HG03521 (cell line): ENCODE results near the gene VIPR2.
"Not testable (repeated sequence)": the region's sequence is repeated elsewhere in the genome, so short reads cannot be mapped to it uniquely, and the experiment has no call there.

Experiments
- ATAC-seq: cut with Tn5 transposase; IDR thresholded peaks from one replicate; pipeline ENCODE4 v1.9.1; 2021; ENCODE audit warnings: mild to moderate bottlenecking, moderate library complexity; ENCODE audit not compliant: unreplicated experiment

Gene VIPR2

DNA sequence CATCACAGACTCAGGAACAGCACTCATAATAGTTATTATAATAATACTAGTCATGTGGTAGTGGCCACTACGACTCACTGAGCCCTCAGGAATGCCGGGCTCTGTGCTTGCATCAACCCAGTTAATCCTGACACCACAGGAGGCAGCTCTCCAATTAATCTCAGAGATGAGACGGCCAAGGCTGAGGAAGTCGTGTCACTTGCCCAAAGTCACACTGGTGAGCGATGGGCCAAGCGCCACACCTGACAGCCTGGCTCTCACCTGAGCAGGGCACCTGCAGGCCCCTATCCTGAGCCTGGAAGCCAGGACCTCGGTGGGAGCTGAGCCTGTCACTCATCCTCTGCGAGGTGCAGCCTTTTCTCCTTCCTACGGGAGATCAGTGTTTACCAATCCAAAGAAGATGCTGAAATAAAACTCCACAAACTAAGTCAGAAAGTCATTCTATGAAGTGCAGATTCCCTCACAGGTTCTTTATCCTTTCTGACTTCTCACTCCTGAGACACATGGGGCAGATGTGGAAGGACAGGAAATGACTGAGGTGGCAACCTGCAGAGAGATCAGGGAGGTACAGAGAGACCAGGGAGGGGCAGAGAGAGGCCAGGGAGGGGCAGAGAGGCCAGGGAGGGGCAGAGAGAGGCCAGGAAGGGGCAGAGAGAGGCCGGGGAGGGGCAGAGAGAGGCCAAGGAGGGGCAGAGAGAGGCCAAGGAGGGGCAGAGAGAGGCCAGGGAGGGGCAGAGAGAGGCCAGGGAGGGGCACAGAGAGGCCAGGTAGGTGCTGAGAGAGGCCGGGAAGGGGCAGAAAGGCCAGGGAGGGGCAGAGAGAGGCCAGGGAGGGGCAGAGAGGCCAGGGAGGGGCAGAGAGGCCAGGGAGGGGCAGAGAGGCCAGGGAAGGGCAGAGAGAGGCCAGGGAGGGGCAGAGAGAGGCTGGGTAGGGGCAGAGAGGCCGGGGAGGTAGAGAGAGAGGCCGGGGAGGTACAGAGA lies 38.5 kb downstream of the VIPR2 start:
- ATAC-seq: no peak

DNA sequence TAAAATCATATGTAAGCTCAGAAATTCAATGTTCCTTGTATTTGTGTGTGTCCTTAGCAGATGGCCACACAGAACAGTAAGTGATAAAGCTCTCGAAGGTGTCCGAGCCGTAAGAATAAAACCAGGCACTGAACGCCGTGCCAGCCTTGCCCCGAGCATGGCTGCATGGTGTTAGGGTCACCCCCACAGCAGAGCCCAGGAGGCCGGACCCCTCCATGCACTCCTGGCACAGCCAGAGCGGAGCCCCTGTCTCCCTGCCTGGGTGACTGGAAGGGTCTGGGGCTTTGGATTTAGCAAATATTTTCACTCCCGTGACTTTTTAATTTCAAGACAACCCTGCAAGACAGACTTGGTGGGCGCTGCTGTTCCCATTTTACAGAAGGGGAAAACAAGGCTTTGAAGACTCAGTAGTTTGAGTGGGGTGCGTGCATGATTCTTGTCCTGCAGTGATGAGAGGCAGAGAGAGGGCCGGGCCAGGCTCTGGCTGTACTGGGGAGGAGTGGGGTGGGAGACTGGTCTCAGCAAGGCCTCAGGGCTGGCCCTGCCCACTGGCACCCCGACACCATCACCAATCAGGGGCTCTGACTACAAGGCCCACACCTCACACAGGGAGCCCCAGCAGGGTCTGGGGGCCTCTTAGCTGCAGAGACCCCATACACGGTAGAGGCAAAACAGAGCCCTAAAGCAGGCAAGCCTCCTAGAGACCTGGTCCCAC lies 39.4 kb downstream of the VIPR2 start:
- no peak for ATAC-seq

DNA sequence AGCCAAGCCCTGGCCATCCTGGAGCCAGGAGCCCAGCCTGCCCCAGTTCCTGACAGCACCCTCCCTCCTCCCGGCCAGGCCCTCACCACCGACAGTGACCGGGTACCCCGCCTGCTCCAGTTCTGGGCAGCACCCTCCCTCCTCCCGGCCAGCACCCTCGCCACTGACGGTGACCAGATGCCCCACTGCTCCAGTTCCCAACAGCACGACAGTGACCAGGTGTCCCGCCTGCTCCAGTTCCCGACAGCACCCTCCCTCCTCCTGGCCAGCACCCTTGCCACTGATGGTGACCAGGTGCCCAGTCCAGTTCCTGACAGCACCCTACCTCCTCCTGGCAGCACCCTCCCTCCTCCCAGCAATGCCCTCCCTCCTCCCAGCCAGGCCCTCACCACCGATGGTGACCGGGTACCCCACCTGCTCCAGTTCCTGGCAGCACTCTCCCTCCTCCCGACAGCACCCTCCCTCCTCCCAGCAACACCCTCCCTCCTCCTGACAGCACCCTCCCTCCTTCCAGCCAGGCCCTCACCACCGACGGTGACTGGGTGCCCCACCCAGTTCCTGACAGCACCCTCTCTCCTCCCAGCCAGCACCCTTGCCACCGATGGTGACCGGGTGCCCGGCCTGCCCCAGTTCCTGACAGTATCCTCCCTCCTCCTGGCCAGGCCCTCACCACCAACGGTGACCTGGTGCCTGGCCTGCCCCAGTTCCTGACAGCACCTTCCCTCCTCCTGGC lies 40.3 kb downstream of the VIPR2 start:
- ATAC-seq: no peak

DNA sequence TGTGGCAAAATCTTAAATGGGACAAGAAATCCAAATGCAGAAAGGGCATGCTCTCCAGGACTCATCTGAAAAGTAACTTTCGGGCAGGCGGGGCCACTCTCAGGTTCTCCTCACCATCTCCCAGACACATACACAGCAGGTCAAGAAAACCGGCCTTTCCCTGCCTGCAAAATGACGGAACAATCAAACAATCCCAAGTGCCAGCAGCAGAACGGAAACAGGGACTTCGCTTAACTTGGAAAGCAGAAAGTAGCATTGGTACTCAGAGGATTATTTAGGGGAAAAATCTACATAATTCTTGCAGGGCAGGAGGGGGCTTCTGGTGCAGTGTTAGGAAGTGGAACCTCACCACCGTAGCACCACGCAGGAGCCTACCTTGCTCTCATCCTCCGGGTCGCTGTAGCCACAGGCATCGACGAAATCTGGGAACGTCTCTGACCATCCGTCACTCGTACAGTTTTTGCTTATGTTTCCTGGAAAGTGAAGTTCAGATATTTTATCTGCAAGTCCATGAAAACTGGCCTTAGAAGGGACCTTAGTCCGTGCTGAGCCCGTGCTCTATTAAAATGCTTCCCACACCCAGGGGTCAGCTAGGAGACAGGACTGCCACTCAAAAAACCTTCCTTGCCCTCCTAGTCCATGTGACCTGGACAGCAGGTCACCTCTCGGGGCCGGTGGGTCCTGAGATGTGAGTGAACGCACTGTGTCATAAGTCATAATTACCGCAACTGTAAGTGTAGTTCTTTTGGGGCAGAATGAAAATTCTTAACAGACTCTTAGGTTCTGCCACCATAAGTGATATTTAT lies 41.1 kb downstream of the VIPR2 start:
- ATAC-seq: no peak

DNA sequence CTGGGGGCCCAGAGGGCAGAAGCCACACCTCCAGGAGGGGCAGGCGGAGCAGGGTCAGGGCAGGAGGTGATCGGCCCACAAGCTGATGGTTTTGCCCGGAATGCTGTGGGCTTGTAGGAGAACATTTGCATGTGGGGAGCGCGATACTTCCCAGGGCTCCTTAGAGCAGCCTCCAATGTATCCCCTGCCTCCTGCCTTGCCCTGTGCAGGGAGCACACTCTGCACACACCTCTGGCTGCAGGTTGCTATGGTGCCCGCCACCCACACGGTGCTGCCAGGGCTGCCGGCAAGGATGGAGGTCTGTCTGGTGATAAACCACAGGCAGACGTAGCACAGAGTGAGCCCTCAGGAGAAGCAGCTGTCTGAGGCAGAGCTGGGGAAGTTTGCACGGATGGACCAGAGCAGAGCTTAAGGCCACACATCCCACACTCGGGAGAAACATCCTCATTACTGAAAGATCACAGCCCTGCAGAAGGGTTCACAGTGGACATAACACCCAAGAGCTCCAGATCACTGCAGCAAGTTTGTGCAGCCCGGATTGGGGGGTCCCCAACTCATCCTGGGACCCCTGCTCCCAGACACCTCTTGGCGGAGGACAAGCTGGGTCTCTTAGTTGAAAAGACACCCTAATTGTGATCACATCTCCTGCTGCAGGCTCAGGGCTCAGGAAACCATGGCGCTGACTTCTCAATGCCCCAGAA lies 41.8 kb downstream of the VIPR2 start:
- ATAC-seq: no peak

DNA sequence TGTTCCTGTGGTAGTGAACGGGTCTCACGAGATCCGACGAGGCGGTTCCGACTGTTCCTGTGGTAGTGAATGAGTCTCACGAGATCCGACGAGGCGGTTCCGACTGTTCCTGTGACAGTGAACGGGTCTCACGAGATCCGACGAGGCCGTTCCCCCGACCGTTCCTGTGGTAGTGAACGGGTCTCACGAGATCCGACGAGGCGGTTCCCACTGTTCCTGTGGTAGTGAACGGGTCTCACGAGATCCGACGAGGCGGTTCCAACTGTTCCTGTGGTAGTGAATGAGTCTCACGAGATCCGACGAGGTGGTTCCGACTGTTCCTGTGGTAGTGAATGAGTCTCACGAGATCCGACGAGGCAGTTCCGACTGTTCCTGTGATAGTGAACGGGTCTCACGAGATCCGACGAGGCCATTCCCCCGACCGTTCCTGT lies 43.0 kb downstream of the VIPR2 start:
- ATAC-seq: not testable (repeated sequence)

DNA sequence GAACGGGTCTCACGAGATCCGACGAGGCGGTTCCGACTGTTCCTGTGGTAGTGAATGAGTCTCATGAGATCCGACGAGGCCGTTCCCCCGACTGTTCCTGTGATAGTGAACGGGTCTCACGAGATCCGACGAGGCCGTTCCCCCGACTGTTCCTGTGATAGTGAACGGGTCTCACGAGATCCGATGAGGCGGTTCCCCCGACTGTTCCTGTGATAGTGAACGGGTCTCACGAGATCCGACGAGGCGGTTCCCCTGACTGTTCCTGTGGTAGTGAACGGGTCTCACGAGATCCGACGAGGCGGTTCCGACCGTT lies 43.6 kb downstream of the VIPR2 start:
- ATAC-seq: not testable (repeated sequence)

DNA sequence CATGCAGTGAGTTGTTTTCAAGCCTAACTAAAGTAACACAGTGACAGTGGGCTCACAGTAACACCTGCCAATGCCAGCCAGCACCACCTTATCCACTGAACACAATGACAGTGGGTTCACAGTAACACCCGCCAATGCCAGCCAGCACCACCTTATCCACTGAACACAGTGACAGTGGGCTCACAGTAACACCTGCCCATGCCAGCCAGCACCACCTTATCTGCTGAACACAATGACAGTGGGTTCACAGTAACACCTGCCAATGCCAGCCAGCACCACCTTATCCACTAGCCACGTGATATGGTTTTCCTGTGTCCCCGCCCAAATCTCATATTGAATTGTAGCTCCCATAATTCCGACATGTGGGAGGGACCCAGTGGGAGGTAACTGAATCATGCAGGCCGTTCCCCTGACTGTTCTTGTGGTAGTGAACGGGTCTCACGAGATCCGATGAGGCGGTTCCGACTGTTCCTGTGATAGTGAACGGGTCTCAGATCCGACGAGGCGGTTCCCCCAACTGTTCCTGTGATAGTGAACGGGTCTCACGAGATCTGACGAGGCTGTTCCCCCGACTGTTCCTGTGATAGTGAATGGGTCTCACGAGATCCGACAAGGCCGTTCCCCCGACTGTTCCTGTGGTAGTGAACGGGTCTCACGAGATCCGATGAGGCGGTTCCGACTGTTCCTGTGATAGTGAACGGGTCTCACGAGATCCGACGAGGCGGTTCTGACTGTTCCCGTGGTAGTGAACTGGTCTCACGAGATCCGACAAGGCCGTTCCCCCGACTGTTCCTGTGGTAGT lies 44.2 kb downstream of the VIPR2 start:
- not testable (repeated sequence) for ATAC-seq

DNA sequence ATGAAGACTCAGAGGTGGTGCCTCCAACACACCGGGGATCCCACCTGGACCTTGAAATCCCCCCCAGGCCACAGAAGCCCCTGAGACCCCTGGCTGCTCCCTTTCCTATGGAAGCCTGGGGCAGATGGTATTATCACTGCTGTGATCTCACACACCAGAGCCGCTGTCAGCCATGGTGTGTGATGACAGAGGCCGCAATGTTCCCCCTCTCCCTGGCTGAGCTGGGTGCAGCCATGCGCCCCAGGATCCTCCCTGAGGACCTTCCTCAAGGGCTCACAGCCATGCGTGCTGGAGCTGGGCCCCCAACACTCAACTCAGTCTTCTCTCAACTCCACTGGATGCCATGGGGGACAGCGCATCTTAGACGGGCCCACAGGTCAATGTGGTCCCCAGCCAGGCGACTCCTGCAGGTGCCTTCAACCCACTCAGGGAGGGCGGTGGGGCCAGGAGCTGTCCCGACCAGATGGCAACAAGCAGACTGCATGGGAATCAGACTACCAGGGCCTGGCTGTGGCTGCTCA lies 44.9 kb downstream of the VIPR2 start:
- ATAC-seq: no peak

DNA sequence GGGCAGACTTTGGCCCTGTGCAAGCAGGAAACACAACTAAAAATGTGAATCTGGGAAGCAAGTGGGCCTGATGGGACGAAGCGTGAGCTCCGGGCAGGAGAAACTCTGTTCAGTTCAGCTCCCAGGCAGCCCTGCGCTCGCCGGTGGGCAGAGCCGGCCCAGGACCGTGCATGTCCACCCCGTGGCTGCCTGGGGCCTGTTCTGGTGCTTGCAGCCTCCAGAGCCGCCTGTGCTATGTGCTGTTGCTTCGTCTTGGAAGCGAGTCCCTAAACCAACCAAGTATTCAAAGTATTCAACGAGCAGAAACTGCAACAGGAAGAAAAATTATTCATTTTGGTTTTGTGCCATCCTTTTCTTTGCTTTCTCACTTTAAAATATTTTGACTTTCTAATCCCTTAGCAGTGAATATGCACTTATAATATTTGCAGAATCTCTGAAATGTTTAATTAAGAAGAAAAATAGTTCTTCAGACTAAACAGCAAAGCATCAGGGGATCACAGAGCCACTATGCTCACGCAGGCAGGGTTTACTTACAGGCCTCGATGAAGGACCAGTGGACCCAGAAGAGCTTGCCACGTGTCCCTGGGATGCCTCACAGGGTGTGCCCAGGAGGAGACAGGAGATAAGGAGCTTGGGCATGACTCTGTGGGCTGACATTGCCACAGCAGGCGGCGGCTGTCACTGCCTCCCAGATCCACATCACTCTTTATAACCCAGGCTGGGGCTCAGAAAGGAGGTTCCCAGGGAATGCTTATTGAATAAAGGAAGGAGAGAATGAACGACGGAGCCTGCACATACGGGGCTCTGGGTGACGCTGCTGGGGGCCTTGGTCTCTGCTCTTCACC lies 45.6 kb downstream of the VIPR2 start:
- no peak for ATAC-seq

DNA sequence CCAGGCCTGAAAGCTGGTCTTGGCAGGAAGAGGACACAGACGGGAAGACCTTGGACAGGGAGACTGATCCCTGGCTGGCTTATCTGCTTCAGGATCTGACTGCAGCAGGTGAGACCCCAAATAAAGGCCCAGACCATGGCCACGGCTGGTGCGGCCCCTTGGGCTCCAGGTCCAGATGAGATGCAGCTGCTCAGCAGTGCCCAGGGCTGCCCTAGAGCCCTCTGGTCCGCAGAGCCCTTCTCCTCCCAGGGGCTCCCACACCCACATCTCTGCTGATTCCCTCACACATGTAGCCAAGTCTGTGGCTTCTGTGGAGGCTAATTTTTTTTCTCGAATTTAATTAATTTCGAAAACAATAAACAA lies 46.3 kb downstream of the VIPR2 start:
- no peak for ATAC-seq

DNA sequence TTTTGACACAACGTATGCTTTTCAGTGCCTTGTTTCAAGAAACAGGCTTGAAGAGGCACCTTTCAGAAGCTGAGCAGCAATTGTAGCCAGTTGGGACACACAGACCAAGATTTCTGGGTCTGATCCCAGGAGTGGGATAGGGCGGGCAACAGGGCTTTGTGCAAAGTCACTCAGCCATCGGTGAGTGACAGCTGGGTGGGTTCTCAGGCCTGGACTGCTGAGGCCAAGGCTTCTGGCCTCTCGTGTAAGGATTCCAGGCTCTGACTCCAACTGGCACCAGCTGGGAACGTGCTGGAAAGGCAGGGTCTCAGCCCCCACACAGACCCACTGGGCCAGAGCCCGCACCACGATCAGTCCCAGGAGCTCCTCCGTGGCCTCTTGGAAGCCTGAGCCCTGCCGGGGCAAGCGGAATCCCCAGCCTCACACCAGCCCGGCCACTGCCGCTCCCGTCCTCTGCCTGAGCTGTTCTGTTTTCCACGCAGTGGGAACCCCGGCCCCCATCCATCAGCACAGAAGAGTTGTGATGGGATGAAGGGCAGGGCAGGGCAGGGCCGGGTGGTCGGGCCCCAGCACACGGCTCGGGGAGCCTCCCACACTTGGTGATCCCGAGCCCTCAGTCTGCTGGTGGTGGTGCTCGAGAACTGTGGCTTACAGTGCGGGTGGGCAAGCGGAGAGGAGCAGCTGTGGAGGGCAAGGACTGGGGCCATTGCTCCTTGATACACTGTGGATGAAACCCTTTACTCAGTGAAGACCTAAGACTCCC lies 46.8 kb downstream of the VIPR2 start:
- ATAC-seq: no peak

DNA sequence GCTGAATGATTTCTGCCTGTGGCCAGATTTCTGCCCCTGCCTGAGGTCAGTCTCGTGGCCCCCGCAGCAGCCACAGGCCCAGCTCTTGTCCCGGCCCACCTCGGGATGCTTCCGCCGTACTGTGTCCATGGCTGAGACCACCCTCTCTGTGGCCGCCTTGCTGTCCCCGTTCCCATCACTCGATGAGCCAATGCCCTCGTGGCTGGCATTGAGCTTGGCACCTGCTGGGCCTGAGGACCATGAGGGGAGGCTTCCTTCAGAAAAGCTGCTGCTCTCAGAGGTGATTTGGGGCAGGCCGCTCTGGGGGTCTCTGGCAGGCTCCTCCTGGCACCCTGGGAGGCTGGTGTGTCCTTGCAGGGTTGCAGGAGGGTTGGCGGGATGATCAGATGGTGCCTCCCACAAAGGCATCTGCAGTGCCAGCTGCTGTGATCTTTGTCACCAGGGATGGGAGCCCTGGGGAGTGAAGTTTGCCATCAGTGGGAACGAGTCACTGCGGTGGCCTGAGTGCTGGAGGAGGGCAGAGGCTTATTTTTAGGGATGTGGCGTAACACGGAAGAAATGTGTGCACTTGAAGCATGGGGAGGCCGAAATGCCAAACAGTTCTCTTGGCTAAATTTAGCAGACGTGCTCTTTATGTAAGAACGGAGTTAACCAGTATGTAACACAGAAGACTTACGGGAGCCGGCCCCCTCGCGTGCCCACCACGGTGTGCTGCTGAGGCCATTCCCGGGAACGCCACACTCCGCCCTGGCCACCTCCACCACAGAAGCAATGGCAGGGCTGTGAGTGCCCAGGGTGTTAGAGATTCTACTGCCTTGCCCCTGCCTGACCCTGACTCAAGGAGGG lies 47.7 kb downstream of the VIPR2 start:
- no peak for ATAC-seq

DNA sequence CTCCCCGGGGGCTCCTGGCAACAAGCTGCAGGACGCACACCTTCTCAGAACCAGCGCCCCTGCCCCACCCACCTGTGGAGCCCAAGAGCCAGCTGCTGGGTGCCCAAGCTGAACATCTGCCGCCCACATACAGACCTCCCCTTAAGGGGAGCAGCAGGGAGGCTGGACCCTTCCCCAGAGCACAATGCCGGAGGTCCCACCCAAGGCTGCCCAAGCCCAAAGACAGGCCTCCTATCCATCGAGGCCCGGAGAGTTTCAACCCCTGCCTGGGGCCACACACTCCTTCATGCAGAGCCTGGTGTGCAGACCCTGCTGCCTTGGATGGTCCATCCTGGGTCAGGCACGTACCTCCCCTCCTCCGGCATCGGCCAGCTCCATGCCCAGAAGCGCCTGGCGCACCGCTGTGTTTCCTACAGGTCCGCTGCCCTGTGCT lies 48.7 kb downstream of the VIPR2 start:
- no peak for ATAC-seq

DNA sequence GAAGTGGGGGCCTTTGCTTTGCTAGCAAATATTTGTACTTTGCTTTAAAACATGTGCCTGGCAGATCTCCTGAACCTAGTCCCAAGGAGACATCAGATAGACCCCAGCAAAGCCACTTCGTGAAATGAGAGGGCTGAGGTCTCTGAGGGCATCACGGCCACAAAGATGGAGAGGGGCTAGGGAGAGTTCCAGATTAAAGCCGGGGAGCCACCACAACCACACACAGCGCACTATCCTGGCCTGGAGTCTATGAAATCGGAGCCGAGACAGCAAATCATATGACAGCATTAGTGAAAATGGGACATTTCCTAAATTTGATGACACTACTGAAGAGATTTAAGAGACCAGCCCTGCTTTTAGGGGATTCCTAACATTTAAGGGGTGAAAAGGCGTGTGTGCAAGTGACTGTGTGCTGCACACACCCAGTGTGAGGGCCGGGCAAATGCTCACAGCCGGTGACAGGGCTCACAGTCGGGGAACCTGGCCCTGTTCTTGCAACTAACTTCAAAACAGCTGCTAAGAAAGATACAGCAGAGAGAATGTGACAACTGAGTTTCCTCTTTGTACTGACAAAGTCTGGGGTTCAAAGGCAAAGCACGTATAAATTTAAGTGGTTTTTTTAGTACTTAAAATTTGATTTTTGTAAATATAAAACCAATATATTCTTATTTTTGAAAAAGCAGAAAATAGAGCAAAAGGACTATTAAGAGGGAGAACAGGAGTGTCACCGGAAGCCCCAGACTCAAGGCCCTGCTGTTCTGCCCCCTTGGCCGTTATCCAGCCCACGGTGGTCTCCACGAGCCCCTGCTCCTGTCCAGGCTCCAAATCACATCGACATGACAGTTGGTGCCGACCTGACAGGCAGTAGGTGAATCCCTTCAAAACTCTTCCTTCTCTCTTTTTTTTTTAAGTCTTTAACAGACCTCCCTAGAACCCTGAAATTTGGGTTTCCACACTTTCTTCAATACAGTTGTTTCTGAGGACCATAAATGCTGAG lies 49.5 kb downstream of the VIPR2 start:
- ATAC-seq: no peak
